Kidney tubule cell (primary cell): Measurements from ENCODE around the gene UGT1A8.
"Not testable (repeated sequence)": the region's sequence is repeated elsewhere in the genome, so short reads cannot be mapped to it uniquely, and the experiment has no call there.

Source experiments
- DNase-seq: peaks from one replicate; pipeline ENCODE4 v3.0.0-alpha.2; 2018; ENCODE audit warnings: low spot score

Gene UGT1A8

GRCh38 chr2:233686928-233687327, 69.5 kb downstream of the UGT1A8 start:
- no peak for DNase-seq

- no peak for DNase-seq
Observed at GRCh38 chr2:233688341-233688740, 70.9 kb downstream of the UGT1A8 start.

GRCh38 chr2:233689031-233689430, 71.6 kb downstream of the UGT1A8 start:
- DNase-seq: no peak

- DNase-seq: peak; percentile 13
Observed at GRCh38 chr2:233689501-233689900, 72.1 kb downstream of the UGT1A8 start.

- DNase-seq: peak; percentile 70
Observed at GRCh38 chr2:233690444-233690843, 73.0 kb downstream of the UGT1A8 start.

GRCh38 chr2:233691443-233692433, 74.3 kb downstream of the UGT1A8 start:
- peak; percentile 78 for DNase-seq

GRCh38 chr2:233692648-233693047, 75.2 kb downstream of the UGT1A8 start, which contains the start of gene UGT1A6:
Gene UGT1A6 (plus strand): TSS chr2:233692890. CDS start chr2:233693005, 115 bp downstream.
- peak; percentile 68 for DNase-seq

GRCh38 chr2:233693963-233694362, 76.5 kb downstream of the UGT1A8 start:
- DNase-seq: peak; percentile 44

- peak; percentile 21 for DNase-seq
Observed at GRCh38 chr2:233698740-233699139, 81.3 kb downstream of the UGT1A8 start.

- no peak for DNase-seq
Observed at GRCh38 chr2:233699424-233700027, 82.1 kb downstream of the UGT1A8 start.

GRCh38 chr2:233700028-233700635, 82.7 kb downstream of the UGT1A8 start:
- peak; percentile 90 for DNase-seq

- not testable (repeated sequence) for DNase-seq
Observed at GRCh38 chr2:233700842-233701241, 83.4 kb downstream of the UGT1A8 start.

- DNase-seq: no peak
Observed at GRCh38 chr2:233702238-233702637, 84.8 kb downstream of the UGT1A8 start.

GRCh38 chr2:233705911-233706506, 88.6 kb downstream of the UGT1A8 start:
- DNase-seq: peak; percentile 46

GRCh38 chr2:233706720-233707119, 89.3 kb downstream of the UGT1A8 start:
- DNase-seq: peak; percentile 70

- no peak for DNase-seq
Observed at GRCh38 chr2:233707940-233708644, 90.7 kb downstream of the UGT1A8 start.

- DNase-seq: no peak
Observed at GRCh38 chr2:233708942-233709341, 91.5 kb downstream of the UGT1A8 start.

- DNase-seq: peak; percentile 77
Observed at GRCh38 chr2:233711312-233712008, 94.0 kb downstream of the UGT1A8 start.

- DNase-seq: no peak
Observed at GRCh38 chr2:233712611-233713261, 95.3 kb downstream of the UGT1A8 start, which contains the start of gene UGT1A5. Gene UGT1A5 (plus strand): TSS chr2:233712907. CDS start chr2:233712992, 85 bp downstream.

- DNase-seq: no peak
Observed at GRCh38 chr2:233713262-233713615, 95.8 kb downstream of the UGT1A8 start.
